Endothelial cell of umbilical vein (primary cell): ENCODE measurements around the gene CBLN1. TPM values are rescaled to one million over a fixed set of nuclear protein-coding genes. Genes with fewer than 3 reads are reported as not detected.

Experiments
- BruUV-seq: library from RNA; stranded (reverse); fragments of 400-500 nt; replicated peaks from 2 replicates; lab custom pipeline; 2021; lab: Mats Ljungman, UMichigan
- CTCF ChIA-PET: fragments of 300-600, 350-600 bp; sonication (Branson Sonifier 250); formaldehyde crosslinking; loops from one replicate; lab custom pipeline; 2021; ENCODE audit warnings: antibody characterized with exemption, inconsistent platforms; lab: Charles Lee
- POLR2A ChIA-PET: fragments of 300-600, 350-600 bp; sonication (Branson Sonifier 250); formaldehyde crosslinking; loops from one replicate; lab custom pipeline; 2021; ENCODE audit warnings: antibody characterized with exemption, inconsistent platforms; lab: Charles Lee
- DNase-seq: peaks from one replicate; pipeline ENCODE4 v3.0.0-alpha.2; 2011; ENCODE audit warnings: low read depth, low spot score
- FAIRE-seq: peaks from 2 replicates; lab custom pipeline; 2011; peaks lifted over from hg19 to GRCh38; lab: Jason Lieb, UNC
- H2AFZ ChIP-seq: 2 replicates; pipeline ENCODE4 v1.6.0; 2012; ENCODE audit warnings: low read depth, low read length, control low read depth, inconsistent platforms
- H3K27ac ChIP-seq: 2 replicates; pipeline ENCODE4 v1.5.1; 2011; ENCODE audit warnings: low read depth, mild to moderate bottlenecking, control low read depth, low read length, moderate library complexity; ENCODE audit not compliant: insufficient read depth
- H3K27me3 ChIP-seq, 2 experiments: 2 replicates each; pipeline versions ENCODE4 v1.6.0 to v1.6.1; 2011; ENCODE audit warnings: low read length in 2 of 2, mixed read lengths in 1 of 2; ENCODE audit not compliant: control insufficient read depth in 2 of 2, insufficient read depth in 2 of 2
- H3K36me3 ChIP-seq, 2 experiments: 2 replicates in 1 of 2; 3 replicates in 1 of 2; pipeline ENCODE4 v1.5.1; 2011; ENCODE audit warnings: low read length in 2 of 2, mild to moderate bottlenecking in 1 of 2, moderate library complexity in 1 of 2; ENCODE audit not compliant: control insufficient read depth in 2 of 2, insufficient read depth in 2 of 2; ENCODE audit errors: extremely low read depth in 1 of 2
- H3K4me1 ChIP-seq: 3 replicates; pipeline ENCODE4 v1.5.1; 2011; ENCODE audit warnings: mild to moderate bottlenecking, low read length; ENCODE audit not compliant: control insufficient read depth, insufficient read depth; ENCODE audit errors: extremely low read depth
- H3K4me2 ChIP-seq: 2 replicates; pipeline ENCODE4 v1.6.1; 2011; ENCODE audit warnings: low read length, control low read depth, mixed read lengths; ENCODE audit not compliant: insufficient read depth
- H3K4me3 ChIP-seq, 3 experiments: fragments of 200-600 bp in 1 of 3; sonication (generic), shearing (Covaris generic) in 1 of 3; replicated peaks in 1 of 3; 2 replicates each; pipeline ENCODE4 v1.5.1; 2011 to 2016; ENCODE audit warnings: control low read depth in 3 of 3, low read length in 3 of 3, mild to moderate bottlenecking in 2 of 3, inconsistent platforms in 1 of 3, low read depth in 1 of 3, moderate library complexity in 1 of 3; ENCODE audit not compliant: insufficient read depth in 1 of 3
- H3K79me2 ChIP-seq: 2 replicates; pipeline ENCODE4 v1.6.0; 2012; ENCODE audit warnings: low read length, inconsistent platforms; ENCODE audit not compliant: control insufficient read depth, insufficient read depth
- H3K9ac ChIP-seq: replicated peaks from 2 replicates; pipeline ENCODE3; 2011; ENCODE audit warnings: low read length, control low read depth; ENCODE audit not compliant: insufficient read depth; ENCODE audit errors: extremely low read depth
- H3K9me1 ChIP-seq: replicated peaks from 3 replicates; pipeline ENCODE4 v1.6.0; 2011; ENCODE audit warnings: mild to moderate bottlenecking, low read length; ENCODE audit not compliant: control insufficient read depth, insufficient read depth; ENCODE audit errors: extremely low read depth
- H3K9me3 ChIP-seq: replicated peaks from 2 replicates; pipeline ENCODE4 v1.5.1; 2012; ENCODE audit warnings: low read length, inconsistent platforms; ENCODE audit not compliant: control insufficient read depth, insufficient read depth
- H4K20me1 ChIP-seq: replicated peaks from 2 replicates; pipeline ENCODE3; 2011; ENCODE audit warnings: mild to moderate bottlenecking, low read length; ENCODE audit not compliant: control insufficient read depth, insufficient read depth; ENCODE audit errors: extremely low read depth
- CTCF ChIP-seq, 2 donors: IDR thresholded peaks; 1 replicate in 1 of 2; 2 replicates in 1 of 2; pipeline ENCODE4 v1.5.1; 2011; ENCODE audit warnings: low read length in 2 of 2, mild to moderate bottlenecking in 2 of 2, moderate library complexity in 2 of 2, control low read depth in 1 of 2, inconsistent platforms in 1 of 2, low read depth in 1 of 2; ENCODE audit not compliant: insufficient read depth in 1 of 2; ENCODE audit errors: extremely low read depth in 1 of 2
- EZH2 ChIP-seq: IDR thresholded peaks from 2 replicates; pipeline ENCODE4 v1.6.1; 2012; ENCODE audit warnings: borderline replicate concordance, low read depth, mild to moderate bottlenecking, moderate library complexity, low read length, inconsistent platforms; ENCODE audit not compliant: severe bottlenecking
- FOS ChIP-seq: IDR thresholded peaks from 2 replicates; pipeline ENCODE4 v1.6.1; 2011; ENCODE audit warnings: mild to moderate bottlenecking, low read length, moderate library complexity, borderline replicate concordance; ENCODE audit not compliant: insufficient read depth
- GATA2 ChIP-seq: IDR thresholded peaks from 2 replicates; pipeline ENCODE4 v1.7.0; 2011; ENCODE audit warnings: low read depth, mild to moderate bottlenecking, moderate library complexity, mixed read lengths, low read length; ENCODE audit not compliant: insufficient read length, insufficient read depth
- JUN ChIP-seq: IDR thresholded peaks from 2 replicates; pipeline ENCODE4 v1.6.1; 2011; ENCODE audit warnings: borderline replicate concordance, low read depth; ENCODE audit not compliant: insufficient read length, insufficient read depth
- MAX ChIP-seq: IDR thresholded peaks from 2 replicates; pipeline ENCODE4 v1.6.1; 2011; ENCODE audit not compliant: insufficient read depth, insufficient read length
- MYC ChIP-seq: IDR thresholded peaks from one replicate; pipeline ENCODE4 v1.6.1; 2011; ENCODE audit warnings: mild to moderate bottlenecking, low read depth, low read length
- POLR2A ChIP-seq: IDR thresholded peaks from 2 replicates; pipeline ENCODE4 v1.6.1; 2012; ENCODE audit warnings: low read depth, mild to moderate bottlenecking, control low read depth, low read length
- POLR2AphosphoS5 ChIP-seq: IDR thresholded peaks from 2 replicates; pipeline ENCODE4 v1.6.1; 2012; ENCODE audit warnings: low read depth, mild to moderate bottlenecking, control low read depth, low read length, moderate library complexity; ENCODE audit not compliant: insufficient read depth
- dilution Hi-C: fragments of 300-500 bp; cut with MboI; formaldehyde crosslinking; loops from one replicate; pipeline ENCODE4 v1.15.0; 2019; ENCODE audit warnings: low sequenced_read_pairs; ENCODE audit not compliant: extremely low pct_ligation_motif_present
- intact Hi-C: fragments of 100-400 bp; cut with micrococcal nuclease; formaldehyde crosslinking; loops from one replicate; pipeline ENCODE4 v1.10.0; 2022
- polyA plus RNA-seq, 4 experiments: library from polyadenylated mRNA; depleted of rRNA in 3 of 4; stranded (reverse) in 3 of 4; unstranded in 1 of 4; fragments of >200 nt; gene quantifications; 2 replicates each; pipeline versions ENCODE4 v1.2.1 to v1.2.3, GENCODE V29; 2011 to 2012; ENCODE audit warnings: missing spikeins in 1 of 4
- total RNA-seq: library from RNA; stranded (reverse); gene quantifications from 2 replicates; pipeline ENCODE4 v1.2.3, GENCODE V29; 2021

CBLN1 gene
- total and polyA plus RNA-seq, 2 donors (not counting 3 experiments of a cell fraction or from before 2014, with no cell fraction given), result not detected

GRCh38 chr16:49273771-49274170, 7.9 kb downstream of the CBLN1 start:
- no TSS peak for BruUV-seq
- intact Hi-C loops, result no loop called here
- ChIA-PET CTCF (no interaction called here), POLR2A (no interaction called here)
- TF ChIP-seq GATA2, result no peak
- H3K27me3 ChIP-seq, result peaks cover 35 to 36% of the 10 kb centered on the region in 2 experiments
- H3K36me3 ChIP-seq, result no peaks in the 10 kb centered on the region
- DNase-seq (no peak), FAIRE-seq (no peak)
- H3K9me1 ChIP-seq, result no peaks in the 10 kb centered on the region
- no peaks in the 10 kb centered on the region for H4K20me1 ChIP-seq
- H3K4me3 ChIP-seq, result no peak overlapping the region
- H3K9ac ChIP-seq, result no peak overlapping the region
- H3K4me2 ChIP-seq, result no peak overlapping the region
- H2AFZ ChIP-seq, result no peak overlapping the region
- H3K27ac ChIP-seq, result no peak overlapping the region
- dilution Hi-C loops, result no loop called here
- H3K79me2 ChIP-seq, result no peaks in the 10 kb centered on the region
- no peaks in the 10 kb centered on the region for H3K9me3 ChIP-seq
- H3K4me1 ChIP-seq, result no peaks in the 10 kb centered on the region

GRCh38 chr16:49271363-49271762, 10.3 kb downstream of the CBLN1 start:
- Histone ChIP-seq H3K79me2 (no peaks in the 10 kb centered on the region), H3K9ac (no peak overlapping the region), H3K4me1 (no peaks in the 10 kb centered on the region), H2AFZ (no peak overlapping the region), H3K27ac (no peak overlapping the region), H3K4me3 (no peak overlapping the region), H4K20me1 (no peaks in the 10 kb centered on the region), H3K27me3 (peaks cover 11 to 12% of the 10 kb centered on the region in 2 experiments), H3K9me3 (no peaks in the 10 kb centered on the region), H3K9me1 (no peaks in the 10 kb centered on the region), H3K4me2 (no peak overlapping the region), H3K36me3 (no peaks in the 10 kb centered on the region)
- intact Hi-C loops, result no loop called here
- POLR2A ChIA-PET, result no interaction called here
- no peak for FAIRE-seq
- no TSS peak for BruUV-seq
- TF ChIP-seq POLR2AphosphoS5, result no peak
- no peak for TF ChIP-seq FOS
- no peak for TF ChIP-seq MYC
- TF ChIP-seq CTCF (IDR thresholded peaks at IDR 0.05; ENCODE audit: extremely low read depth in 1 of 2, insufficient read depth in 1 of 2, low read depth in 1 of 2, low read length in 2 of 2), result no peak
- no peak for TF ChIP-seq JUN
- no peak for TF ChIP-seq MAX
- no peak for TF ChIP-seq EZH2
- TF ChIP-seq POLR2A, result no peak
- no peak for TF ChIP-seq GATA2
- CTCF ChIA-PET, result no interaction called here
- no peak for DNase-seq
- dilution Hi-C loops, result no loop called here
